Measurements from ENCODE around the gene ARHGEF33.

DNA sequence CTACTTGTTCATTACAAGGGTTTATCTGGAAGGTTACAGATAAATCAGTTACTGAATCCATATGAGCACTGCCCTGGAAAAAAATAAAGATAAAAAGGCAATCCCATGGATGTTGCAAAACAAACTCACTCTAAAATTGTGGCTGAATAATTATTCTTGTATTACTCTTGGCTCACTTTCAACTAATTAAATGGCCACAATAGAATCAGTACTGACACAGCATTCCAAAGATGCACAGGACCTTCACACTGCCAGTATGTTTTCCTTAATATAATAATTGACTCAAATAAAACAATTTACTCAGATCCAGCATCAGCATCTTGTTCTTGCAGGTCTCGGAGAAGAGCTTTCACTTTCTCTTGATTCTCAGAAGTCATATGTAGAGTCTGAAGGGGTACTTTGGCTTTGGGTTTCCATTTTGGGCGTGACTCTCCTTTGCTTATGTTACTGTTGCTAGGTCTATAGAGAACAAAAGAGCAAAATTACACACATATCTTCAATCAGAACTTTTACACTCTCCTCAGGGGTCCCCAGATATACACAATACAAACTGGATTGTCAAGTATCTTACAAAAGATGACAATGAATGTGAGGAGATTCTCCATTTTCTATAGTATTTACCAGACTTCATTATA lies 26.5 kb upstream of the ARHGEF33 start:
- TF ChIP-seq FOXM1 (IDR thresholded peaks at IDR 0.05; ENCODE audit: borderline replicate concordance): no peak
- TF ChIP-seq LEF1 (IDR thresholded peaks at IDR 0.05; ENCODE audit: borderline replicate concordance): no peak
- TF ChIP-seq ZNF384 (IDR thresholded peaks at IDR 0.05): no peak
- TF ChIP-seq L3MBTL2 (conservative IDR thresholded peaks at IDR 0.05): no peak
- TF ChIP-seq ELF4 (IDR thresholded peaks at IDR 0.05): no peak
- no peak for TF ChIP-seq ARNT (IDR thresholded peaks at IDR 0.05)
- TF ChIP-seq SUZ12 (IDR thresholded peaks at IDR 0.05): no peak

Measured in HEK293T (cell line).